ENCODE data around the gene WIPF3.

DNA sequence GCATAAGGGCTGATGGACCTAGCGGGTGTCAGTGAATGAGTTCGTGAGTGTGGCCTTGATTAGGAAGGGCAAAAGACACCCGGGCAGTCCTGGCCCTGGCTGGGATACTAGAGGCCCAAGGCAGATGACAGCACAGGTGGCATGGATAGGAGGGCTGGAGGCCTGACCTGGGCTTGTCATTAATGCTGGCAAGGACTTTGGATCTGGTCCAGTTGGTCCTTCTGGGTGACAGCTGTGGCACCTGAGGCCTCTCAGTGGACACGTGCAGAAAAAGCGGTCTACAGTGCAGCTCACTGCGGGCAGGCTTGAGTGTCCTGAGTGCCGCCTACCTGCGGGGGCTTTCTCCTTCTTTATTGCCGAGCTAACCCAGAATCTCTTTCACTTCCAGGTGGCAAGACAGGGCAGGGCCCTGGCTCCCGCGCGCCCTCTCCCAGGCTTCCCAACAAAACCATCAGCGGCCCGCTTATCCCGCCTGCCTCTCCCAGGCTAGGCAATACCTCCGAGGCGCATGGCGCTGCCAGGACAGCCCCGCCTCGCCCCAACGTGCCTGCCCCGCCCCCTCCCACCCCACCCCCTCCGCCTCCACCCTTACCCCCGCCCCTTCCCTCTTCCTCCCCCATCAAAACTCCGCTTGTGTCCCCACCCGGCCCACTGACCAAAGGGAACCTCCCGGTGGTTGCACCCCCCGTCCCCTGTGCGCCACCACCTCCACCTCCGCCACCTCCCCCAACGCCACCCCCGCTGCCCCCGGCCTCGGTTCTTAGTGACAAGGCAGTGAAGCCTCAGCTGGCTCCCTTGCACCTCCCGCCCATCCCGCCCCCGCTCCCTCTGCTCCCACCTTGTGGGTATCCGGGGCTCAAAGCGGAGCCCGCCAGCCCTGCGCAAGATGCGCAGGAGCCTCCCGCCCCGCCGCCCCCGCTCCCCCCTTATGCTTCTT, 77.4 kb downstream of the WIPF3 start:
- TF ChIP-seq POLR2AphosphoS5 (IDR thresholded peaks at IDR 0.05) (no peak), POLR2A (IDR thresholded peaks at IDR 0.05) (no peak)
